Colonic mucosa (tissue), 4 donors: ENCODE data around the gene ARMC5. TPM values are rescaled to one million over a fixed set of nuclear protein-coding genes. Genes with fewer than 3 reads are reported as not detected.
A peak's percentile ranks its signal among the peaks of the same experiment; 100 is the strongest.

Source experiments
- DNase-seq: peaks from one replicate; pipeline ENCODE4 v3.0.0-alpha.2; 2020
- H3K27ac ChIP-seq: fragments of 200-600 bp; one replicate; pipeline ENCODE4 v1.8.0; 2021
- H3K27me3 ChIP-seq: fragments of 200-600 bp; one replicate; pipeline ENCODE4 v1.8.0; 2021
- H3K36me3 ChIP-seq: fragments of 200-600 bp; one replicate; pipeline ENCODE4 v1.8.0; 2021
- H3K4me1 ChIP-seq: fragments of 200-600 bp; one replicate; pipeline ENCODE4 v1.8.0; 2021; ENCODE audit warnings: mild to moderate bottlenecking
- H3K4me3 ChIP-seq: fragments of 200-600 bp; one replicate; pipeline ENCODE4 v1.8.0; 2021
- H3K9ac ChIP-seq, 2 donors: one replicate each; pipeline ENCODE4 v1.7.0; 2013; ENCODE audit warnings: control low read depth in 2 of 2, low read depth in 2 of 2, low read length in 2 of 2
- H3K9me3 ChIP-seq: fragments of 200-600 bp; one replicate; pipeline ENCODE4 v1.8.0; 2021
- intact Hi-C: fragments of 100-400 bp; cut with DNase I; formaldehyde crosslinking; loops from one replicate; pipeline ENCODE4 v1.14.1; 2022
- total RNA-seq, 2 donors: library from RNA; stranded (reverse); fragmentation: NEBNext Ultra II Directional in 1 of 2; extraction: Animal tissue kit (Norgen Biotek cat#: 25700) in 1 of 2; gene quantifications; one replicate each; pipeline ENCODE4 v1.2.1, GENCODE V29; 2021
- TF ChIP-seq, protein P1 (sequence below): fragments of 200-600 bp; IDR thresholded peaks from one replicate; pipeline ENCODE4 v1.8.0; 2022; ENCODE audit warnings: antibody characterized with exemption, mild to moderate bottlenecking
- donor health status: healthy.
- donor health status: DM: no; HTN: no; CAD: no.
- donor health status: DM: no; HTN: no; CAD: no.

The ARMC5 gene
- total RNA-seq, 2 donors from 2014 or later, result 5.5 to 13.2 TPM

DNA sequence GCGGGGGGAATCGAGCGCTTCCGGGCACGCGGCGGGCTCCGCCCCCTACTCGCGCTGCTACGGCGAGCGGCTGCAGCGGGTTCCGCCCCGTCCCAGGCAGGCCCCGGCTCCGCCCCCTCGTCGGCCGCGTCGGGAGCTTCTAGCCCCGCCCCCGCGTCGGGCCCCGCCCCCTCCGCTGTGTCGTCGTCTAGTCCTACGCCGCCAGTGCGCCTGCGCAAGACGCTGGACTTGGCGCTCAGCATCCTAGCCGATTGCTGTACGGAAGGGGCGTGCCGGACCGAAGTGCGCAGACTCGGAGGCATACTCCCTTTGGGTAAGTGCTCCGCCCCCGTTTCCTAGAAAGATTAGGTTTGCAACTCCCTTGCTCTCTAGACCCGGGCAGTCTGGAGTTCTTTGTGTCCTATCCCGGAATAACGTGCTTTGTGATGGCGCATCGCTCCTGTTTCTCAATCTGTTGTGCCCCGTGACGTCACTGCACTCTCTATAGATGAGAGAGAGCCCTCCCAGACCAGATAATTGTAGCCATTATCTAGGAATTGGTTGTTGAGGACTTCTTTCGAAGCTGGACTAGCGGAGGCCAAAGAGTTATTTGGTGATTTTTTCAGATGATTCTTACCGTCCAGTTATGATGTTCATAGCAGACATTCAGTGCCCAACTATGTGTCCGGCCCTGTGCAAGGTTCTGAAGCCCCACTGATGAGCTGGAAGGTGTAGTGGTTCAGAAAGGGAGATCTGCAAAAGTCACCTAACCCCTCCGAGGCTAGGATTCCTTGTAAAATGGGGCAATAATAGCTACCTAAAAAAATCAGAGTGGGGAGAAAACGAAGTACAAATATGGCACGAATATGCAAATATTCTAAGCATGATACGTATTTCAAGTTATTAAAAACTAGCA is 633 bp downstream of the ARMC5 start:
- peak overlapping the region; percentile 91 for H3K27ac ChIP-seq
- no peaks in the 10 kb centered on the region for H3K9me3 ChIP-seq
- peak overlapping the region; percentile 71 for H3K4me3 ChIP-seq
- intact Hi-C loops, result loop anchor here (10.0 kb wide), 2 partner anchors 275 to 405 kb away; partner anchors contain the start of gene FUS
- H3K4me1 ChIP-seq, result peaks cover 27% of the 10 kb centered on the region
- no peaks in the 10 kb centered on the region for H3K27me3 ChIP-seq
- TF ChIP-seq, protein P1, sequence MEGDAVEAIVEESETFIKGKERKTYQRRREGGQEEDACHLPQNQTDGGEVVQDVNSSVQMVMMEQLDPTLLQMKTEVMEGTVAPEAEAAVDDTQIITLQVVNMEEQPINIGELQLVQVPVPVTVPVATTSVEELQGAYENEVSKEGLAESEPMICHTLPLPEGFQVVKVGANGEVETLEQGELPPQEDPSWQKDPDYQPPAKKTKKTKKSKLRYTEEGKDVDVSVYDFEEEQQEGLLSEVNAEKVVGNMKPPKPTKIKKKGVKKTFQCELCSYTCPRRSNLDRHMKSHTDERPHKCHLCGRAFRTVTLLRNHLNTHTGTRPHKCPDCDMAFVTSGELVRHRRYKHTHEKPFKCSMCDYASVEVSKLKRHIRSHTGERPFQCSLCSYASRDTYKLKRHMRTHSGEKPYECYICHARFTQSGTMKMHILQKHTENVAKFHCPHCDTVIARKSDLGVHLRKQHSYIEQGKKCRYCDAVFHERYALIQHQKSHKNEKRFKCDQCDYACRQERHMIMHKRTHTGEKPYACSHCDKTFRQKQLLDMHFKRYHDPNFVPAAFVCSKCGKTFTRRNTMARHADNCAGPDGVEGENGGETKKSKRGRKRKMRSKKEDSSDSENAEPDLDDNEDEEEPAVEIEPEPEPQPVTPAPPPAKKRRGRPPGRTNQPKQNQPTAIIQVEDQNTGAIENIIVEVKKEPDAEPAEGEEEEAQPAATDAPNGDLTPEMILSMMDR, result no peak
- peak; percentile 100 for DNase-seq
- peak overlapping the region; percentile 85 to 97 for H3K9ac ChIP-seq
- H3K36me3 ChIP-seq, result no peaks in the 10 kb centered on the region

DNA sequence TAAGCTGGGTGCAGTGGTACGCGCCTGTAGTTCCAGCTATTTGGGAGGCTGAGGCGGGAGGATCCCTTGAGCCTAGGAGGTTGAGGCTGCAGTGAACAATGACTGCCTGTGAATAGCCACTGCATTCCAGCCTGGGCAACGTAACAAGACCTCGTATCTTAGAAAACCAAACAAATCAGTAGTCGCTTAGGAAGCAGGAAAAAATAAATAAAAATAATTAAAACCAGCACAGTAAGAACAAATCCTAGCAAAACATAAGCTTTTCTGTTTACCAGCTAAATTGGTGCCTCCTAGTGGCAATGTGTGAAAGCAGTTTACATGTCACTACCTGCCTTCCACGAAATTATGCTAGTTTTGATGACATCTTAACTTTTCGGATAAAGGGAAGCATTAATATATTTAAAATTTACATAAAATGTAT is 1.3 kb downstream of the ARMC5 start:
- peaks cover 21% of the 10 kb centered on the region for H3K4me1 ChIP-seq
- H3K9me3 ChIP-seq, result no peaks in the 10 kb centered on the region
- no peaks in the 10 kb centered on the region for H3K36me3 ChIP-seq
- H3K9ac ChIP-seq, result peak overlapping the region in 1 of 2 donors; percentile 70
- TF ChIP-seq, protein P1, result peak; percentile 51
- intact Hi-C loops, result no loop called here
- H3K27ac ChIP-seq, result peak overlapping the region; percentile 91
- no peak for DNase-seq
- H3K27me3 ChIP-seq, result no peaks in the 10 kb centered on the region
- H3K4me3 ChIP-seq, result peak overlapping the region; percentile 71

DNA sequence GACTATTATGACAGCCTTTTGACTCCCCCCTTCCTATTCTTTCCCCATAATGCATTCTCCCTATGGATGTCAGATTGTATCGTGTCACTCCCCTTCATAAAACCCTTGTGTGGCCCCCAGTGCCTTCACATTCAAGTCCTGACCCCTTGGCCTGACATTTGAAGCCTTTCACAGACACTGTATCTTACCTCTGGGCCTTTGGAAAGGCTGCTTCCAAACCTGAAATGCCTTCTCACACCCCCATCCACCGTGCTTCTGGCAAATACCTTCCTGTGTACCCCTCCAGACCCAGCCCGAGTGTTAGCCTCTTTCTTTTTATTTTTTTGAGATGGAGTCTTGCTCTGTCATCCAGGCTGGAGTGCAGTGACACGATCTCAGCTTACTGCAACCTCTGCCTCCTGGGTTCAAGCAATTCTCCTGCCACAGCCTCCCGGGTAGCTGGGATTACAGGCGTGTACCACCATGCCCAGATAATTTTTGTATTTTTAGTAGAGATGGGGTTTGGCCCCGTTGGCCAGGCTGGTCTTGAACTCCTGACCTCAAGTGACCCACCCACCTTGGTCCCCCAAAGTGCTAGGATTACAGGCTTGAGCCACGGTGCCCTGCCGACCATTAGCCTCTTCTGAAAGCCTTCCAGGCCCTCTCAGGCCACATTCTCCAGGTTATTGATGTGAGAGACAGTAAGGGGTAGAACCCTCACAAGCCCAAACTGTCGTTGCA is 2.1 kb downstream of the ARMC5 start:
- H3K27me3 ChIP-seq, result no peaks in the 10 kb centered on the region

DNA sequence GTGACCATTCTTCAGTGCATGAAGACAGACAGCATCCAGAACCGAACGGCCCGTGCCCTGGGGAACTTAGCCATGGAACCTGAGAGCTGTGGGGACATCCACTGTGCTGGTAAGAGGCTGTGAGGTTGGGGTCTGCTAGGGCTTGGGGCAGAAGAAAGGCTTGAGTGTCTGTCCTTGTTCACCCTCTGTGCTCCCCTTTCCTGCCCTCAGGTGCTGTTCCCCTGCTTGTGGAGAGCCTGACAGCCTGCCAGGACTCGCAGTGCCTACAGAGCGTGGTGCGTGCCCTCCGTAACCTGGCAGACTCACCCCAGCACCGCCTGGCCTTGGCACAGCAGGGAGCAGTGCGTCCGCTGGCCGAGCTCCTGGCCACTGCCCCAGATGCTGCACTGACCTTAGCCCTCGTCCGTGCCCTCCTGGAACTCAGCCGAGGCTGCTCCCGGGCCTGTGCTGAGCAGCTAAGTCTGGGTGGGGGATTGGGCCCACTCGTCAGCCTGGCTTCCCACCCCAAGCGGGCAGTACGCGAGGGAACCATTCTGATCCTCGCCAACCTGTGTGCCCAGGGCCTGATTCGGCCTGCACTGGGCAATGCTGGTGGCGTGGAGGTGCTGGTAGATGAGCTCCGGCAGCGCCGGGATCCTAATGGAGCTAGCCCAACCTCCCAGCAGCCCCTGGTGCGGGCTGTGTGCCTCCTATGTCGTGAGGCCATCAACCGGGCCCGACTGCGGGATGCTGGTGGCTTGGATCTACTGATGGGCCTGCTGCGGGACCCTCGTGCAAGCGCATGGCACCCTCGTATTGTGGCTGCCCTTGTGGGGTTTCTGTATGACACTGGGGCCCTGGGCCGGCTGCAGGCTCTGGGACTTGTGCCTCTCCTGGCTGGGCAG is 2.9 kb downstream of the ARMC5 start:
- TF ChIP-seq, protein P1, result no peak
- DNase-seq, result no peak
- Histone ChIP-seq H3K9ac (no peak overlapping the region), H3K27ac (no peak overlapping the region), H3K4me3 (no peak overlapping the region), H3K4me1 (peaks cover 13% of the 10 kb centered on the region), H3K36me3 (no peaks in the 10 kb centered on the region), H3K9me3 (no peaks in the 10 kb centered on the region), H3K27me3 (no peaks in the 10 kb centered on the region)
- intact Hi-C loops, result no loop called here

More for the DNA sequence above, 2.1 kb downstream of the ARMC5 start:
- no peaks in the 10 kb centered on the region for H3K9me3 ChIP-seq
- no peak overlapping the region for H3K27ac ChIP-seq
- DNase-seq, result no peak
- H3K4me1 ChIP-seq, result peaks cover 20% of the 10 kb centered on the region
- H3K9ac ChIP-seq, result no peak overlapping the region
- TF ChIP-seq, protein P1, result no peak
- no peak overlapping the region for H3K4me3 ChIP-seq
- no peaks in the 10 kb centered on the region for H3K36me3 ChIP-seq
- intact Hi-C loops, result no loop called here

DNA sequence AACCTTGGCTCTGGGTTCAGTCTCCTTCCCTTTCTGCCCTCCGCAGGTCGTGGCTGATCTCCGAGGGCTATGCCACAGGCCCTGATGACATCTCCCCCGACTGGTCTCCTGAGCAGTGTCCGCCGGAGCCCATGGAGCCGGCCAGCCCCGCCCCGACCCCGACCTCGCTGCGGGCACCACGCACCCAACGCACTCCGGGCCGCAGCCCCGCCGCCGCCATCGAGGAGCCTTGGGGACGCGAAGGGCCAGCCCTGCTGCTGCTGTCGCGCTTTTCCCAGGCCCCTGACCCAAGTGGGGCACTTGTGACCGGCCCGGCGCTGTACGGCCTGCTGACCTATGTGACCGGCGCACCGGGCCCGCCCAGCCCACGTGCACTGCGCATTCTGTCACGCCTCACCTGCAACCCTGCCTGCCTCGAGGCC is 5.1 kb downstream of the ARMC5 start:
- Histone ChIP-seq H3K4me1 (peaks cover 5% of the 10 kb centered on the region), H3K36me3 (no peaks in the 10 kb centered on the region), H3K4me3 (no peak overlapping the region), H3K9me3 (no peaks in the 10 kb centered on the region), H3K27ac (no peak overlapping the region), H3K9ac (no peak overlapping the region), H3K27me3 (no peaks in the 10 kb centered on the region)
- DNase-seq, result peak; percentile 17
- TF ChIP-seq, protein P1, result no peak
- intact Hi-C loops, result no loop called here
